Right lobe of liver (tissue), 6 donors: ENCODE data around the gene TJP2. TPM values are rescaled to one million over a fixed set of nuclear protein-coding genes. Genes with fewer than 3 reads are reported as not detected.

ENCODE experiments used
- ATAC-seq, 4 donors: fragments of 200-7000 bp; cut with Tn5 transposase; one replicate each; pipeline ENCODE4 v1.9.1; 2020; ENCODE audit warnings: mild to moderate bottlenecking in 4 of 4, moderate library complexity in 4 of 4
- DNase-seq, 3 donors: peaks; one replicate each; pipeline ENCODE4 v3.0.0-alpha.2; 2020
- H3K27ac ChIP-seq, 3 donors: fragments of 200-600 bp; one replicate each; pipeline ENCODE4 v1.8.0; 2022
- H3K27me3 ChIP-seq, 2 donors: fragments of 200-600 bp; one replicate each; pipeline ENCODE4 v1.8.0; 2022
- H3K36me3 ChIP-seq, 4 donors: fragments of 200-600 bp; sonication (generic) in 1 of 4; one replicate each; pipeline versions ENCODE4 v1.5.1 to v1.8.0; 2017 to 2022; ENCODE audit warnings: control low read depth in 1 of 4
- H3K4me1 ChIP-seq, 4 donors: fragments of 200-600 bp; sonication (generic) in 1 of 4; one replicate each; pipeline versions ENCODE4 v1.5.1 to v1.8.0; 2017 to 2022; ENCODE audit warnings: control low read depth in 1 of 4
- H3K4me3 ChIP-seq, 3 donors: fragments of 200-600 bp; one replicate each; pipeline ENCODE4 v1.8.0; 2022
- H3K9me3 ChIP-seq, 4 donors: fragments of 200-600 bp; sonication (generic) in 1 of 4; one replicate each; pipeline versions ENCODE4 v1.5.1 to v1.8.0; 2017 to 2022; ENCODE audit warnings: control low read depth in 1 of 4
- CTCF ChIP-seq, 4 donors: fragments of 200-600 bp in 3 of 4; fragments of 450-650 bp in 1 of 4; IDR thresholded peaks; one replicate each; pipeline versions ENCODE4 v1.5.1 to v1.8.0; 2016 to 2022; ENCODE audit warnings: antibody characterized with exemption in 4 of 4, mild to moderate bottlenecking in 2 of 4
- POLR2A ChIP-seq: fragments of 450-650 bp; IDR thresholded peaks from one replicate; pipeline ENCODE4 v1.6.1; 2017; ENCODE audit warnings: antibody characterized with exemption, mild to moderate bottlenecking
- WGBS: methylation state at CpG from one replicate; pipeline ENCODE4 v1.1.6; 2018; ENCODE audit warnings: low coverage, low lambda C conversion rate; ENCODE audit not compliant: insufficient coverage; ENCODE audit errors: missing lambda C conversion rate; 5-methylcytosine and 5-hydroxymethylcytosine counted together
- intact Hi-C, 2 donors: fragments of 100-400 bp; cut with DNase I; formaldehyde crosslinking; loops; one replicate each; pipeline versions ENCODE4 v1.11.2 to v1.14.1; 2022
- total RNA-seq, 6 experiments: library from RNA; depleted of rRNA in 2 of 6; stranded (reverse); fragments of >200 nt in 2 of 6; fragmentation: NEBNext Ultra II Directional in 3 of 6; extraction: Animal tissue kit (Norgen Biotek cat#: 25700) in 3 of 6; gene quantifications; one replicate each; pipeline versions ENCODE4 v1.1.0 to v1.2.4, GENCODE V29; 2016 to 2023
- donor health status: DM: no; HTN: yes; CAD: no.
- donor health status: DM: no; HTN: no; CAD: no.
- donor health status: DM: no; HTN: no; CAD: no.
- donor health status: DM: no; HTN: yes; CAD: no.
- donor health status: DM: no; HTN: yes; CAD: no.

Gene TJP2
- total RNA-seq, 6 experiments from 2014 or later = 62.0 to 129 (median 81.7) TPM

GRCh38 chr9:69261636-69262035, 87.6 kb downstream of the TJP2 start:
- no peak for DNase-seq
- TF ChIP-seq POLR2A (no peak), CTCF (IDR thresholded peaks at IDR 0.05) (no peak)
- intact Hi-C loops = no loop called here
- no peaks in the 10 kb centered on the region for H3K4me1 ChIP-seq
- no peak overlapping the region for H3K27ac ChIP-seq
- no peak overlapping the region for H3K4me3 ChIP-seq
- H3K9me3 ChIP-seq = no peaks in the 10 kb centered on the region
- ATAC-seq = peak in 3 of 4 donors; percentile 14 to 40 (median 15)
- no peaks in the 10 kb centered on the region for H3K27me3 ChIP-seq
- peaks cover 0 to 9% (median 2%) of the 10 kb centered on the region in 4 donors for H3K36me3 ChIP-seq
- 51% methylated on average over 3 of the region's 3 CpGs for WGBS

- TF ChIP-seq CTCF (IDR thresholded peaks at IDR 0.05) (no peak), POLR2A (no peak)
- DNase-seq (no peak), ATAC-seq (peak in 3 of 4 donors; percentile 19 to 34 (median 31))
- 62% methylated on average over 6 of the region's 7 CpGs for WGBS
- Histone ChIP-seq H3K27me3 (no peaks in the 10 kb centered on the region), H3K4me1 (no peaks in the 10 kb centered on the region), H3K27ac (no peak overlapping the region), H3K9me3 (no peaks in the 10 kb centered on the region), H3K4me3 (no peak overlapping the region), H3K36me3 (no peaks in the 10 kb centered on the region)
- intact Hi-C loops = no loop called here
These were observed 90.4 kb downstream of the TJP2 start for GRCh38 chr9:69264526-69264925.

DNA sequence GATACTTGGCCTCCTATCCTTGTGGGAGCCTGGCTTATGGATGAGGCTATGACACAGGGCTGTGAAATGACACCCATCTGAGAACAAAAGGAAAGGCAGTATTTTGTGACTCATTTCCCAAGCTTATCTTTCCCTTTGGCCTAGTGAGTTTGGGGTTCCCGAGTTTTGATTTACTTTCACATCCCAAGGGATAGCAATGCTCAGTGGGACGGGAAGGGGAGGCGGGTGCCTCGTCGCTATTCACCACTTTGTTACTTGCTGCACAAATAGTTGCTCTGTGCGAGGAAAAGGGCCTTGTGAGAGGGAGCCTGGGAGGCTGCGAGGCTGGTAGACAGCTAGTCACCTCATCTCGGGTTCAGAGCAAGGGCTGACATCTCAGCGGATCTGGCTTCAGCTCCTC, 91.8 kb downstream of the TJP2 start:
- Histone ChIP-seq H3K36me3 (no peaks in the 10 kb centered on the region), H3K9me3 (no peaks in the 10 kb centered on the region), H3K4me1 (no peaks in the 10 kb centered on the region), H3K27ac (no peak overlapping the region), H3K27me3 (no peaks in the 10 kb centered on the region), H3K4me3 (no peak overlapping the region)
- 30% methylated on average over 2 of the region's 9 CpGs for WGBS
- TF ChIP-seq CTCF (IDR thresholded peaks at IDR 0.05) = no peak
- TF ChIP-seq POLR2A = no peak
- DNase-seq (no peak), ATAC-seq (peak in 2 of 4 donors; percentile 25 to 72)
- intact Hi-C loops = no loop called here

- no peak for ATAC-seq
- no peaks in the 10 kb centered on the region for H3K27me3 ChIP-seq
- H3K27ac ChIP-seq = no peak overlapping the region
- no peaks in the 10 kb centered on the region for H3K36me3 ChIP-seq
- H3K4me1 ChIP-seq = no peaks in the 10 kb centered on the region
- no peaks in the 10 kb centered on the region for H3K9me3 ChIP-seq
- no peak for DNase-seq
- TF ChIP-seq POLR2A (no peak), CTCF (IDR thresholded peaks at IDR 0.05) (no peak)
- WGBS = 67% methylated on average over 1 of the region's 1 CpG
- H3K4me3 ChIP-seq = no peak overlapping the region
- intact Hi-C loops = no loop called here
These were observed 98.1 kb downstream of the TJP2 start for GRCh38 chr9:69272212-69272611.

GRCh38 chr9:69273161-69273560, 99.1 kb downstream of the TJP2 start:
- H3K4me3 ChIP-seq = no peak overlapping the region
- H3K9me3 ChIP-seq = no peaks in the 10 kb centered on the region
- no peak for ATAC-seq
- H3K27me3 ChIP-seq = no peaks in the 10 kb centered on the region
- TF ChIP-seq CTCF (IDR thresholded peaks at IDR 0.05) (no peak), POLR2A (no peak)
- H3K36me3 ChIP-seq = no peaks in the 10 kb centered on the region
- H3K27ac ChIP-seq = no peak overlapping the region
- H3K4me1 ChIP-seq = no peaks in the 10 kb centered on the region
- no peak for DNase-seq
- WGBS = 90% methylated on average over 3 of the region's 4 CpGs
- intact Hi-C loops = no loop called here
